Retinal pigment epithelial cell (primary cell): Measurements from ENCODE around the gene CSK.

ENCODE experiments used
- DNase-seq: peaks from one replicate; pipeline ENCODE4 v3.0.0-alpha.2; 2010; ENCODE audit warnings: low read depth
- H3K4me3 ChIP-seq: 2 replicates; pipeline ENCODE4 v1.5.1; 2011; ENCODE audit warnings: mild to moderate bottlenecking, low read length, control low read depth, moderate library complexity
- CTCF ChIP-seq: conservative IDR thresholded peaks from 2 replicates; pipeline ENCODE4 v1.5.1; 2011; ENCODE audit warnings: low read depth, low read length, control low read depth, inconsistent platforms

CSK gene

GRCh38 chr15:74770211-74770903 is 11.5 kb upstream of the CSK start:
- H3K4me3 ChIP-seq = no peak overlapping the region
- TF ChIP-seq CTCF = no peak
- DNase-seq = no peak

GRCh38 chr15:74773329-74773728 is 8.6 kb upstream of the CSK start:
- no peak for DNase-seq
- TF ChIP-seq CTCF = no peak
- H3K4me3 ChIP-seq = no peak overlapping the region

- TF ChIP-seq CTCF = no peak
- no peak for DNase-seq
- no peak overlapping the region for H3K4me3 ChIP-seq
These were observed 8.1 kb upstream of the CSK start for GRCh38 chr15:74773731-74774252.

GRCh38 chr15:74775132-74775562 is 6.7 kb upstream of the CSK start:
- DNase-seq = no peak
- no peak overlapping the region for H3K4me3 ChIP-seq
- no peak for TF ChIP-seq CTCF

- H3K4me3 ChIP-seq = no peak overlapping the region
- no peak for DNase-seq
- no peak for TF ChIP-seq CTCF
These were observed 6.0 kb upstream of the CSK start for GRCh38 chr15:74775894-74776293.

GRCh38 chr15:74776821-74777768 is 4.8 kb upstream of the CSK start:
- TF ChIP-seq CTCF = no peak
- no peak for DNase-seq
- H3K4me3 ChIP-seq = no peak overlapping the region
